GM23248 (cell line): ENCODE results near the gene CETP. TPM values are rescaled to one million over a fixed set of nuclear protein-coding genes. Genes with fewer than 3 reads are reported as not detected.
"Not testable (repeated sequence)": the region's sequence is repeated elsewhere in the genome, so short reads cannot be mapped to it uniquely, and the experiment has no call there.

Experiments
- DNase-seq: peaks from one replicate; pipeline ENCODE4 v3.0.0-alpha.2; 2015
- H2AFZ ChIP-seq: fragments of 200-600 bp; sonication (generic); 2 replicates; pipeline ENCODE4 v1.6.1; 2016; ENCODE audit warnings: antibody characterized with exemption
- H3F3A ChIP-seq: fragments of 200-600 bp; sonication (generic); 2 replicates; pipeline ENCODE4 v1.6.1; 2016; ENCODE audit warnings: mild to moderate bottlenecking, antibody characterized with exemption, mixed run types; ENCODE audit not compliant: insufficient read depth
- H3K27ac ChIP-seq: fragments of 200-600 bp; sonication (generic); 2 replicates; pipeline ENCODE4 v1.5.1; 2016; ENCODE audit warnings: mild to moderate bottlenecking
- H3K27me3 ChIP-seq: fragments of 200-600 bp; sonication (generic); replicated peaks from 2 replicates; pipeline ENCODE4 v1.6.1; 2016; ENCODE audit warnings: mild to moderate bottlenecking; ENCODE audit not compliant: insufficient read depth
- H3K36me3 ChIP-seq: fragments of 200-600 bp; sonication (generic); 2 replicates; pipeline ENCODE4 v1.6.1; 2016; ENCODE audit warnings: low read depth, mild to moderate bottlenecking
- H3K4me1 ChIP-seq: fragments of 200-600 bp; sonication (generic); 2 replicates; pipeline ENCODE4 v1.6.1; 2016; ENCODE audit warnings: mild to moderate bottlenecking; ENCODE audit not compliant: insufficient read depth
- H3K4me2 ChIP-seq: fragments of 200-600 bp; sonication (generic); one replicate; pipeline ENCODE4 v1.6.1; 2016; ENCODE audit warnings: mild to moderate bottlenecking; ENCODE audit not compliant: unreplicated experiment
- H3K4me3 ChIP-seq: fragments of 200-600 bp; sonication (generic); 2 replicates; pipeline ENCODE4 v1.5.1; 2016; ENCODE audit warnings: mild to moderate bottlenecking
- H3K79me2 ChIP-seq: fragments of 200-600 bp; sonication (generic); 2 replicates; pipeline ENCODE4 v1.6.1; 2016; ENCODE audit warnings: mild to moderate bottlenecking; ENCODE audit not compliant: insufficient read depth
- H3K9ac ChIP-seq: fragments of 200-600 bp; sonication (generic); 2 replicates; pipeline ENCODE4 v1.6.1; 2016; ENCODE audit warnings: mild to moderate bottlenecking
- H3K9me2 ChIP-seq: fragments of 200-600 bp; sonication (generic); 2 replicates; pipeline ENCODE4 v1.6.1; 2016; ENCODE audit warnings: mixed run types, mild to moderate bottlenecking, moderate library complexity; ENCODE audit not compliant: insufficient read depth
- H3K9me3 ChIP-seq: fragments of 200-600 bp; sonication (generic); one replicate; pipeline ENCODE4 v1.6.1; 2017; ENCODE audit warnings: low read depth
- H4K20me1 ChIP-seq: fragments of 200-600 bp; sonication (generic); 2 replicates; pipeline ENCODE4 v1.6.0; 2016; ENCODE audit not compliant: insufficient read depth
- EZH2 ChIP-seq: fragments of 200-600 bp; sonication (generic); IDR thresholded peaks from 2 replicates; pipeline ENCODE4 v1.6.1; 2018; ENCODE audit warnings: antibody characterized with exemption, mild to moderate bottlenecking; ENCODE audit not compliant: insufficient read depth, poor library complexity, severe bottlenecking
- EZH2phosphoT487 ChIP-seq: fragments of 200-600 bp; sonication (generic); IDR thresholded peaks from 2 replicates; pipeline ENCODE4 v1.6.1; 2018; ENCODE audit warnings: antibody characterized with exemption, moderate library complexity, mild to moderate bottlenecking, low read depth; ENCODE audit not compliant: insufficient read depth
- WGBS, 2 experiments: methylation state at CpG; one replicate each; pipeline ENCODE4 v1.1.6; 2015 to 2017; ENCODE audit warnings: low lambda C conversion rate in 2 of 2, low coverage in 1 of 2; ENCODE audit errors: missing lambda C conversion rate in 2 of 2; 5-methylcytosine and 5-hydroxymethylcytosine counted together
- in situ Hi-C: fragments of 300-500 bp; cut with MboI; formaldehyde crosslinking; loops from 2 replicates; pipeline ENCODE4 v1.15.0; 2020
- polyA plus RNA-seq: library from polyadenylated mRNA; unstranded; fragments of >200 nt; fragmentation: Nextera tagmentation; extraction: Ambion mirVana; gene quantifications from 2 replicates; pipeline ENCODE4 v1.2.1, GENCODE V29; 2016
- total RNA-seq: library from RNA; depleted of rRNA; stranded (reverse); fragments of >200 nt; shearing (Covaris generic); gene quantifications from 2 replicates; pipeline ENCODE4 v1.2.3, GENCODE V29; 2014

Gene CETP
- total and polyA plus RNA-seq, 2 experiments from 2014 or later = not detected

- in situ Hi-C loops = no loop called here
- Histone ChIP-seq H3K9me2 (no peaks in the 10 kb centered on the region), H3K36me3 (no peaks in the 10 kb centered on the region), H3F3A (0 out of 2 replicates have a peak, but pooled peaks cover 8% of the 10 kb centered on the region), H3K27me3 (no peaks in the 10 kb centered on the region), H3K9ac (peak within 1 kb of the TSS; percentile 87), H3K27ac (peak within 1 kb of the TSS; percentile 69), H4K20me1 (no peaks in the 10 kb centered on the region), H3K79me2 (peaks cover 57% of the 10 kb centered on the region), H3K4me3 (peak within 1 kb of the TSS; percentile 86), H2AFZ (peak within 1 kb of the TSS; percentile 90), H3K4me2 (peak within 1 kb of the TSS; percentile 87), H3K9me3 (no peaks in the 10 kb centered on the region), H3K4me1 (peaks cover 37% of the 10 kb centered on the region)
- TF ChIP-seq EZH2phosphoT487 = no peak
- no peak for TF ChIP-seq EZH2
- 1 to 2% methylated on average over 53 to 64 of the region's 64 CpGs for WGBS, 2 experiments
- DNase-seq = peak; percentile 95
Measured at GRCh38 chr16:56988948-56989945, 27.5 kb downstream of the CETP start, which contains the start of gene NLRC5. NLRC5 (plus strand) TSS chr16:56989557; CDS start chr16:57020713, 31,156 bp downstream.

GRCh38 chr16:56989988-56990387, 28.2 kb downstream of the CETP start:
- in situ Hi-C loops = no loop called here
- Histone ChIP-seq H3K9me3 (no peaks in the 10 kb centered on the region), H3K4me1 (peaks cover 35% of the 10 kb centered on the region), H3K9ac (peak overlapping the region; percentile 87), H3K27ac (peak overlapping the region; percentile 69), H3K4me2 (peak overlapping the region; percentile 87), H3K9me2 (no peaks in the 10 kb centered on the region), H3K36me3 (no peaks in the 10 kb centered on the region), H3K4me3 (peak overlapping the region; percentile 86), H3F3A (0 out of 2 replicates have a peak, but pooled peaks cover 8% of the 10 kb centered on the region), H3K27me3 (no peaks in the 10 kb centered on the region), H2AFZ (peak overlapping the region; percentile 90), H4K20me1 (no peaks in the 10 kb centered on the region), H3K79me2 (peaks cover 57% of the 10 kb centered on the region)
- no peak for DNase-seq
- TF ChIP-seq EZH2phosphoT487 (no peak), EZH2 (no peak)
- 15% methylated on average over 7 of the region's 7 CpGs for WGBS, 2 experiments

GRCh38 chr16:56990407-56991286, 28.9 kb downstream of the CETP start:
- Histone ChIP-seq H3K27ac (no peak overlapping the region), H3K4me3 (peak overlapping the region; percentile 86), H3K79me2 (peaks cover 60% of the 10 kb centered on the region), H3K9me2 (no peaks in the 10 kb centered on the region), H3F3A (0 out of 2 replicates have a peak, but pooled peaks cover 8% of the 10 kb centered on the region), H3K4me1 (peaks cover 29% of the 10 kb centered on the region), H3K27me3 (no peaks in the 10 kb centered on the region), H3K9me3 (no peaks in the 10 kb centered on the region), H4K20me1 (no peaks in the 10 kb centered on the region), H3K36me3 (no peaks in the 10 kb centered on the region), H3K4me2 (peak overlapping the region; percentile 87), H3K9ac (peak overlapping the region; percentile 87), H2AFZ (peak overlapping the region; percentile 90)
- peak; percentile 34 for DNase-seq
- WGBS, 2 experiments = 60 to 63% methylated on average over 16 of the region's 16 CpGs
- in situ Hi-C loops = no loop called here
- TF ChIP-seq EZH2phosphoT487 = no peak
- TF ChIP-seq EZH2 = no peak

- Histone ChIP-seq H3K79me2 (peaks cover 78% of the 10 kb centered on the region), H3K4me1 (peaks cover 23% of the 10 kb centered on the region)
- H3K4me3 ChIP-seq, H4K20me1 ChIP-seq, H3K9ac ChIP-seq, H3K4me2 ChIP-seq, DNase-seq, in situ Hi-C loops, H3K27me3 ChIP-seq, H3K9me2 ChIP-seq, H2AFZ ChIP-seq, H3K9me3 ChIP-seq, H3F3A ChIP-seq, H3K36me3 ChIP-seq, H3K27ac ChIP-seq: not testable (repeated sequence)
- 100% methylated on average over 1 of the region's 1 CpG for WGBS, 2 experiments
Measured at GRCh38 chr16:56992431-56992830, 30.7 kb downstream of the CETP start.
